HepG2 (cell line): Measurements from ENCODE around the gene TMEM253. TPM values are rescaled to one million over a fixed set of nuclear protein-coding genes. Genes with fewer than 3 reads are reported as not detected.

Experiments
- BCL6 ChIP-seq: IDR thresholded peaks from 2 replicates; pipeline ENCODE4 v1.6.1; 2016; ENCODE audit warnings: missing genetic modification reagents, missing compliant biosample characterization
- EED ChIP-seq: sonication (generic); formaldehyde crosslinking; IDR thresholded peaks from 2 replicates; pipeline ENCODE4 v1.5.0; 2020; ENCODE audit warnings: mild to moderate bottlenecking, missing genetic modification reagents
- ELF3 ChIP-seq: IDR thresholded peaks from 2 replicates; pipeline ENCODE4 v1.6.1; 2016; ENCODE audit warnings: missing genetic modification reagents, missing compliant biosample characterization
- FOXA3 ChIP-seq: IDR thresholded peaks from 2 replicates; pipeline ENCODE4 v1.6.1; 2016; ENCODE audit warnings: missing genetic modification reagents, missing compliant biosample characterization
- HNF4G ChIP-seq, 2 experiments: sonication (generic) in 1 of 2; formaldehyde crosslinking in 1 of 2; IDR thresholded peaks; 2 replicates each; pipeline versions ENCODE4 v1.4.0 to v1.6.1; 2011 to 2020; ENCODE audit warnings: borderline replicate concordance in 2 of 2, low read depth in 2 of 2, mild to moderate bottlenecking in 2 of 2, low read length in 1 of 2, missing genetic modification reagents in 1 of 2, moderate library complexity in 1 of 2
- KDM1A ChIP-seq: IDR thresholded peaks from 2 replicates; pipeline ENCODE4 v1.6.1; 2016; ENCODE audit warnings: missing compliant biosample characterization
- MAFG ChIP-seq: sonication (generic); formaldehyde crosslinking; IDR thresholded peaks from 2 replicates; pipeline ENCODE4 v1.5.1; 2020; ENCODE audit warnings: mild to moderate bottlenecking, missing genetic modification reagents
- MTA3 ChIP-seq: sonication (generic); formaldehyde crosslinking; IDR thresholded peaks from 2 replicates; pipeline ENCODE4 v1.4.0; 2020; ENCODE audit warnings: missing genetic modification reagents
- RARA ChIP-seq: IDR thresholded peaks from 2 replicates; pipeline ENCODE4 v1.6.1; 2016; ENCODE audit warnings: missing genetic modification reagents, missing compliant biosample characterization
- RCOR2 ChIP-seq: IDR thresholded peaks from 2 replicates; pipeline ENCODE4 v1.6.1; 2016; ENCODE audit warnings: missing biosample characterization, missing genetic modification reagents
- RFX5 ChIP-seq: IDR thresholded peaks from 2 replicates; pipeline ENCODE4 v1.6.1; 2011; ENCODE audit warnings: low read depth, low read length, improper control_type of control experiment
- SNAPC2 ChIP-seq: sonication (generic); formaldehyde crosslinking; IDR thresholded peaks from 2 replicates; pipeline ENCODE4 v1.8.1; 2022; ENCODE audit warnings: mild to moderate bottlenecking, missing genetic modification reagents
- SPEN ChIP-seq: sonication (generic); formaldehyde crosslinking; IDR thresholded peaks from 2 replicates; pipeline ENCODE4 v1.5.1; 2020; ENCODE audit warnings: low read depth, mild to moderate bottlenecking, missing genetic modification reagents
- TGIF2 ChIP-seq: IDR thresholded peaks from 2 replicates; pipeline ENCODE4 v1.6.1; 2016; ENCODE audit warnings: control low read depth, missing compliant biosample characterization
- ZNF274 ChIP-seq: sonication (generic); formaldehyde crosslinking; IDR thresholded peaks from 2 replicates; pipeline ENCODE4 v1.5.1; 2020; ENCODE audit warnings: mild to moderate bottlenecking, missing genetic modification reagents
- ZNF34 ChIP-seq: sonication (generic); formaldehyde crosslinking; IDR thresholded peaks from 2 replicates; pipeline ENCODE4 v1.4.0; 2020; ENCODE audit warnings: mild to moderate bottlenecking, missing genetic modification reagents, borderline replicate concordance
- ZNF44 ChIP-seq: sonication (generic); formaldehyde crosslinking; IDR thresholded peaks from 2 replicates; pipeline ENCODE4 v1.5.1; 2020; ENCODE audit warnings: mild to moderate bottlenecking, missing genetic modification reagents
- ZNF496 ChIP-seq: sonication (generic); formaldehyde crosslinking; IDR thresholded peaks from 2 replicates; pipeline ENCODE4 v1.8.1; 2023; ENCODE audit warnings: mild to moderate bottlenecking, moderate library complexity, missing genetic modification reagents; ENCODE audit not compliant: insufficient replicate concordance
- ZNF543 ChIP-seq: sonication (generic); formaldehyde crosslinking; IDR thresholded peaks from 2 replicates; pipeline ENCODE4 v1.4.0; 2020; ENCODE audit warnings: mild to moderate bottlenecking, missing genetic modification reagents
- ZNF570 ChIP-seq: sonication (generic); formaldehyde crosslinking; IDR thresholded peaks from 2 replicates; pipeline ENCODE4 v1.4.0; 2020; ENCODE audit warnings: mild to moderate bottlenecking, missing genetic modification reagents, borderline replicate concordance
- ZNF614 ChIP-seq: IDR thresholded peaks from 2 replicates; pipeline ENCODE4 v1.6.1; 2018; ENCODE audit warnings: missing biosample characterization, missing genetic modification reagents, inconsistent platforms, borderline replicate concordance
- ZNF7 ChIP-seq: IDR thresholded peaks from 2 replicates; pipeline ENCODE4 v1.6.1; 2016; ENCODE audit warnings: missing biosample characterization, missing genetic modification reagents
- polyA plus RNA-seq, 8 experiments: library from polyadenylated mRNA; depleted of rRNA in 3 of 8; stranded (reverse) in 7 of 8; unstranded in 1 of 8; fragments of >200 nt; fragmentation: Illumina TruSeq in 4 of 8; extraction: Trizol in 4 of 8; gene quantifications; 2 replicates each; pipeline versions ENCODE4 v1.2.1 to v1.2.3, GENCODE V29; 2011 to 2016; ENCODE audit warnings: low read depth in 4 of 8, missing spikeins in 1 of 8, mixed read lengths in 1 of 8; ENCODE audit not compliant: insufficient read depth in 1 of 8
- total RNA-seq, 5 experiments: library from RNA; depleted of rRNA; stranded (reverse); fragments of >200 nt; fragmentation: Illumina TruSeq; extraction: Trizol; gene quantifications; 2 replicates each; pipeline ENCODE4 v1.2.3, GENCODE V29; 2016; ENCODE audit warnings: low read depth in 1 of 5
- TF ChIP-seq, protein P1 (sequence below): sonication (generic); formaldehyde crosslinking; conservative IDR thresholded peaks from 2 replicates; pipeline ENCODE4 v1.4.0; 2020; ENCODE audit warnings: missing genetic modification reagents
- TF ChIP-seq, protein P2 (sequence below): sonication (generic); formaldehyde crosslinking; IDR thresholded peaks from 2 replicates; pipeline ENCODE4 v1.5.0; 2020; ENCODE audit warnings: mild to moderate bottlenecking, missing genetic modification reagents, borderline replicate concordance

The TMEM253 gene
- total and polyA plus RNA-seq, 2 of the 13 experiments (the other 11 are each of a cell fraction or from before 2014, with no cell fraction given), result 0.29 to 0.45 TPM

DNA sequence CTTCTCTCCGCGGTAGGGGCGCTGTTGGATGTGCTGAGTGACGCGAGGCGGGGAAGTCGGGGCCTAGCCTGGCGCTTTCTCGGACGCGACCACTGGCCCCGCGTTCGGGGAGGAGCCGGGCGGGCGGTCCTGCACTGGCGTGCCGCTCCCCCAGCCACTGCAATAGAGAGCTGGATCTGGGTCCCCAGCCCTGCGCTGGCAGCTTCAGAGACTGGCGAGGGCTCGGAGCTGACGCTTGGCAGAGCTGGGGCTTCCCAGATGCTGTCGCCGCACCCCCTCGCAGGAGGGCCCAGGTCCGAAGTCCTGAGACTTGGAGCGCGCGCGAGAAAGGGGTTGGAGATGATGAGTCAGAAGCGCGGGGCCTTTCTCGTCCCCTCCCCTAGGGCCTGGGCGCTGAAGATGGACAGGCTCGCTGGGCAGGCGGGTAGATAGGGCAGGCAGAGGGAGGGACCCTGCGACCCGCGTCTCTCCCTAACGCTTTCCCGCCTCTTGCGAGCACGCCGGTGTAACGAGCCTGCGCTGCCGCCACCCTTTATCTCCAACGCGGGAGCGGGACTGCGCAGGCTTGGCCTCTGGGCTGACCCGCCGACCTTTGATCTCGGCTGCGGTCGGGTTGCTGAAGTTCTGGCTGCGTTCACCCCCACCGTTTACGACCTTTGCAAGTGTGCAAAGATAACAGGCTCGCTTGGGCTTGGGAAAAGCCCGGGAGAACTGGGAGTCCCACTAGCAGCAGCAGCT lies 3.0 kb downstream of the TMEM253 start (continued):
- TF ChIP-seq, protein P1, sequence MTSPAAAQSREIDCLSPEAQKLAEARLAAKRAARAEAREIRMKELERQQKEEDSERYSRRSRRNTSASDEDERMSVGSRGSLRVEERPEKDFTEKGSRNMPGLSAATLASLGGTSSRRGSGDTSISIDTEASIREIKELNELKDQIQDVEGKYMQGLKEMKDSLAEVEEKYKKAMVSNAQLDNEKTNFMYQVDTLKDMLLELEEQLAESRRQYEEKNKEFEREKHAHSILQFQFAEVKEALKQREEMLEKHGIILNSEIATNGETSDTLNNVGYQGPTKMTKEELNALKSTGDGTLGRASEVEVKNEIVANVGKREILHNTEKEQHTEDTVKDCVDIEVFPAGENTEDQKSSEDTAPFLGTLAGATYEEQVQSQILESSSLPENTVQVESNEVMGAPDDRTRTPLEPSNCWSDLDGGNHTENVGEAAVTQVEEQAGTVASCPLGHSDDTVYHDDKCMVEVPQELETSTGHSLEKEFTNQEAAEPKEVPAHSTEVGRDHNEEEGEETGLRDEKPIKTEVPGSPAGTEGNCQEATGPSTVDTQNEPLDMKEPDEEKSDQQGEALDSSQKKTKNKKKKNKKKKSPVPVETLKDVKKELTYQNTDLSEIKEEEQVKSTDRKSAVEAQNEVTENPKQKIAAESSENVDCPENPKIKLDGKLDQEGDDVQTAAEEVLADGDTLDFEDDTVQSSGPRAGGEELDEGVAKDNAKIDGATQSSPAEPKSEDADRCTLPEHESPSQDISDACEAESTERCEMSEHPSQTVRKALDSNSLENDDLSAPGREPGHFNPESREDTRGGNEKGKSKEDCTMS (CRISPR knock-in tag), result no peak
- TF ChIP-seq KDM1A (CRISPR knock-in tag) (peak; percentile 57; the same call in 1 of the 2 replicates), RCOR2 (CRISPR knock-in tag) (peak; percentile 65; the same call in 1 of the 2 replicates), ZNF543 (peak; percentile 99), BCL6 (CRISPR knock-in tag) (peak; percentile 61), HNF4G (IDR thresholded peaks at IDR 0.05; ENCODE audit: borderline replicate concordance, low read depth, low read length) (peak; percentile 99), HNF4G (CRISPR knock-in tag; IDR thresholded peaks at IDR 0.05; ENCODE audit: borderline replicate concordance, low read depth) (peak; percentile 99), SNAPC2 (CRISPR knock-in tag) (peak; percentile 99), RARA (CRISPR knock-in tag) (peak; percentile 91), ELF3 (peak; percentile 79), ZNF274 (CRISPR knock-in tag) (peak; percentile 85), SPEN (CRISPR knock-in tag) (peak; percentile 96), RFX5 (0 out of 2 replicates have a peak, but pooled peaks have one; percentile 30), ZNF570 (CRISPR knock-in tag) (peak; percentile 91; the same call in 1 of the 2 replicates), EED (CRISPR knock-in tag) (peak; percentile 100), MAFG (CRISPR knock-in tag) (peak; percentile 75), ZNF7 (no peak), TGIF2 (CRISPR knock-in tag) (no peak; the same call in none of the 2 replicates), MTA3 (0 out of 2 replicates have a peak, but pooled peaks have one; percentile 70), ZNF614 (CRISPR knock-in tag) (peak; percentile 97), ZNF44 (peak; percentile 94; the same call in 1 of the 2 replicates), ZNF34 (0 out of 2 replicates have a peak, but pooled peaks have one; percentile 87), ZNF496 (CRISPR knock-in tag) (no peak), FOXA3 (CRISPR knock-in tag) (peak; percentile 55)
- TF ChIP-seq, protein P2, sequence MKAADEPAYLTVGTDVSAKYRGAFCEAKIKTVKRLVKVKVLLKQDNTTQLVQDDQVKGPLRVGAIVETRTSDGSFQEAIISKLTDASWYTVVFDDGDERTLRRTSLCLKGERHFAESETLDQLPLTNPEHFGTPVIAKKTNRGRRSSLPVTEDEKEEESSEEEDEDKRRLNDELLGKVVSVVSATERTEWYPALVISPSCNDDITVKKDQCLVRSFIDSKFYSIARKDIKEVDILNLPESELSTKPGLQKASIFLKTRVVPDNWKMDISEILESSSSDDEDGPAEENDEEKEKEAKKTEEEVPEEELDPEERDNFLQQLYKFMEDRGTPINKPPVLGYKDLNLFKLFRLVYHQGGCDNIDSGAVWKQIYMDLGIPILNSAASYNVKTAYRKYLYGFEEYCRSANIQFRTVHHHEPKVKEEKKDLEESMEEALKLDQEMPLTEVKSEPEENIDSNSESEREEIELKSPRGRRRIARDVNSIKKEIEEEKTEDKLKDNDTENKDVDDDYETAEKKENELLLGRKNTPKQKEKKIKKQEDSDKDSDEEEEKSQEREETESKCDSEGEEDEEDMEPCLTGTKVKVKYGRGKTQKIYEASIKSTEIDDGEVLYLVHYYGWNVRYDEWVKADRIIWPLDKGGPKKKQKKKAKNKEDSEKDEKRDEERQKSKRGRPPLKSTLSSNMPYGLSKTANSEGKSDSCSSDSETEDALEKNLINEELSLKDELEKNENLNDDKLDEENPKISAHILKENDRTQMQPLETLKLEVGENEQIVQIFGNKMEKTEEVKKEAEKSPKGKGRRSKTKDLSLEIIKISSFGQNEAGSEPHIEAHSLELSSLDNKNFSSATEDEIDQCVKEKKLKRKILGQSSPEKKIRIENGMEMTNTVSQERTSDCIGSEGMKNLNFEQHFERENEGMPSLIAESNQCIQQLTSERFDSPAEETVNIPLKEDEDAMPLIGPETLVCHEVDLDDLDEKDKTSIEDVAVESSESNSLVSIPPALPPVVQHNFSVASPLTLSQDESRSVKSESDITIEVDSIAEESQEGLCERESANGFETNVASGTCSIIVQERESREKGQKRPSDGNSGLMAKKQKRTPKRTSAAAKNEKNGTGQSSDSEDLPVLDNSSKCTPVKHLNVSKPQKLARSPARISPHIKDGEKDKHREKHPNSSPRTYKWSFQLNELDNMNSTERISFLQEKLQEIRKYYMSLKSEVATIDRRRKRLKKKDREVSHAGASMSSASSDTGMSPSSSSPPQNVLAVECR, result peak; percentile 88; the same call in 1 of the 2 replicates
